ENCODE measurements around the gene KRTAP23-1. TPM values are rescaled to one million over a fixed set of nuclear protein-coding genes. Genes with fewer than 3 reads are reported as not detected.

Gene KRTAP23-1
- total and polyA plus RNA-seq, 2 of the 8 experiments (the other 6 are each of a cell fraction or from before 2014, with no cell fraction given): not detected

- Histone ChIP-seq H3K14ac (ENCODE audit: insufficient read length) (no peak overlapping the region), H2BK120ac (replicated peaks; ENCODE audit: low read depth, low read length) (no peak overlapping the region), H4K5ac (ENCODE audit: insufficient read length, low read depth, low read length) (no peak overlapping the region), H3K4me1 (replicated peaks in 1 of 4; ENCODE audit: control insufficient read depth in 3 of 4, insufficient read depth in 4 of 4, low read length in 3 of 4) (no peaks in the 10 kb centered on the region), H4K8ac (ENCODE audit: extremely low read depth, insufficient read depth, low read length) (no peak overlapping the region), H2BK5ac (ENCODE audit: low read depth, low read length) (no peak overlapping the region), H2BK12ac (ENCODE audit: low read depth, low read length) (no peak overlapping the region), H3K23ac (ENCODE audit: insufficient read length) (no peak overlapping the region), H3K79me1 (ENCODE audit: low read depth, low read length) (no peaks in the 10 kb centered on the region), H2BK15ac (ENCODE audit: low read length) (no peak overlapping the region), H3K4me2 (ENCODE audit: insufficient read depth in 1 of 2, low read depth in 2 of 2, low read length in 2 of 2) (no peak overlapping the region), H3K9me3 (ENCODE audit: insufficient read depth in 2 of 2, low read depth in 1 of 2, low read length in 1 of 2) (no peaks in the 10 kb centered on the region), H4K91ac (replicated peaks; ENCODE audit: insufficient read length, low read length) (no peak overlapping the region), H3K4ac (replicated peaks; ENCODE audit: insufficient read length, low read depth, low read length) (no peak overlapping the region), H3K9ac (replicated peaks in 1 of 4; ENCODE audit: extremely low read depth in 1 of 4, low read depth in 3 of 4, low read length in 3 of 4) (no peak overlapping the region), H3K27ac (ENCODE audit: low read depth, low read length) (no peak overlapping the region), H2AK5ac (ENCODE audit: low read depth, low read length) (no peak overlapping the region), H2BK20ac (ENCODE audit: low read length) (no peak overlapping the region), H4K20me1 (replicated peaks in 1 of 2; ENCODE audit: control insufficient read depth in 1 of 2, insufficient read depth in 2 of 2, low read length in 2 of 2) (no peaks in the 10 kb centered on the region), H3K79me2 (ENCODE audit: control insufficient read depth in 1 of 2, insufficient read depth in 2 of 2, low read length in 2 of 2) (no peaks in the 10 kb centered on the region), H3K18ac (ENCODE audit: extremely low read depth, low read length) (no peak overlapping the region), H3K56ac (replicated peaks; ENCODE audit: insufficient read length, low read depth, low read length) (no peak overlapping the region), H3K27me3 (replicated peaks in 1 of 4; ENCODE audit: control insufficient read depth in 3 of 4, extremely low read depth in 1 of 4, insufficient read depth in 3 of 4, low read length in 3 of 4) (no peaks in the 10 kb centered on the region), H3K4me3 (ENCODE audit: extremely low read depth in 1 of 4, insufficient read depth in 2 of 4, low read depth in 3 of 4, low read length in 4 of 4) (no peak overlapping the region), H3K23me2 (ENCODE audit: low read depth, low read length) (no peaks in the 10 kb centered on the region), H2AFZ (ENCODE audit: low read length) (no peak overlapping the region), H3K36me3 (ENCODE audit: control insufficient read depth in 2 of 4, insufficient read depth in 4 of 4, low read length in 3 of 4) (no peaks in the 10 kb centered on the region)
- CTCF ChIA-PET (ENCODE audit: partially characterized antibody): interaction anchor here (1.2 to 3.7 kb wide), 5 partner anchors 10 to 143 kb away, joined by 3 to 18 read pairs (median 7); no protein-coding TSS in a partner anchor
- DNase-seq (ENCODE audit: low read depth in 1 of 2, low spot score in 2 of 2): no peak
- no peak for FAIRE-seq
- TF ChIP-seq POLR2AphosphoS5 (IDR thresholded peaks at IDR 0.05; ENCODE audit: low read depth, low read length) (no peak), TCF12 (IDR thresholded peaks at IDR 0.05; ENCODE audit: low read depth, low read length) (no peak), NRF1 (IDR thresholded peaks at IDR 0.05; ENCODE audit: low read depth, low read length) (no peak), SIN3A (conservative IDR thresholded peaks at IDR 0.05 in 1 of 2, IDR thresholded peaks at IDR 0.05 in 1 of 2; ENCODE audit: low read depth in 1 of 2, low read length in 2 of 2) (no peak), RNF2 (IDR thresholded peaks at IDR 0.05; ENCODE audit: borderline replicate concordance, low read depth, low read length, missing control alignments, poor library complexity, severe bottlenecking) (no peak), CBX5 (IDR thresholded peaks at IDR 0.05; ENCODE audit: low read depth, low read length) (no peak), GTF2F1 (IDR thresholded peaks at IDR 0.05; ENCODE audit: borderline replicate concordance, low read depth, low read length) (no peak), SIRT6 (IDR thresholded peaks at IDR 0.05; ENCODE audit: low read length) (no peak), POU5F1 (IDR thresholded peaks at IDR 0.05; ENCODE audit: low read depth, low read length) (no peak)
- WGBS, 2 experiments (ENCODE audit: extremely low coverage in 1 of 2, insufficient coverage in 1 of 2, insufficient read length in 1 of 2, insufficient replicate concordance in 2 of 2, low coverage in 1 of 2, low lambda C conversion rate in 2 of 2, missing lambda C conversion rate in 1 of 2): 89% methylated on average over 4 of the region's 4 CpGs; no CpG with 5 or more reads in 1 of the 2 experiments
- POLR2A ChIA-PET (ENCODE audit: partially characterized antibody): no interaction called here
Measured at GRCh38 chr21:30338717-30339116, 9.7 kb downstream of the KRTAP23-1 start.

Data from H1 (cell line).